ENCODE measurements around the gene SCN11A.

DNA sequence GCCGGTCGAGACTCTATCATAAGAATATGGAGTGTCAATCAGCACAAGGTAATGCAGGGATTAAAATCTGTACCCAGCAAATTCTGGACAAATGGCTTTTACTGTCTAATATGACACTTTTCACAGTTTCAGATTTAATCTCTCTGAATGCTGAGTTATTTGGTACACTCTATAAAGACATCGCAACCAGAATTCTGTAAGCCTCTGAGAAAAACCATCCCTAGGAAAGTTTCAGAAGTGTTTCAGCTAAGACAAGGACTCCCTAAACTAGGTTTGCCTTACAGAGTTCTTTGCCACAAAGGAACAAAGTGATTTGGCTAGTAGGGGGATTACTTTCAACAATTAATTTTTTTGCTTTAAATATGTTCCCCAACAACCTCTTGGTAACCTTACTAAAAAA, 11.4 kb upstream of the SCN11A start:
- TF ChIP-seq FOXM1 (IDR thresholded peaks at IDR 0.05; ENCODE audit: borderline replicate concordance): no peak
- no peak for TF ChIP-seq SP1 (IDR thresholded peaks at IDR 0.05)
- TF ChIP-seq PKNOX1 (IDR thresholded peaks at IDR 0.05): no peak
- no peak for TF ChIP-seq SUZ12 (IDR thresholded peaks at IDR 0.05)
- TF ChIP-seq L3MBTL2 (conservative IDR thresholded peaks at IDR 0.05): no peak

Measured in HEK293T (cell line).